Left ventricle myocardium inferior (tissue), 1 donor: ENCODE measurements around the gene PSMB8. TPM values are rescaled to one million over a fixed set of nuclear protein-coding genes. Genes with fewer than 3 reads are reported as not detected.

ENCODE experiments used
- DNase-seq: peaks from one replicate; pipeline ENCODE4 v3.0.0-alpha.2; 2020
- H3K27ac ChIP-seq: fragments of 200-600 bp; replicated peaks from 2 replicates; pipeline ENCODE4 v1.8.0; 2021
- H3K27me3 ChIP-seq: fragments of 200-600 bp; 2 replicates; pipeline ENCODE4 v1.8.0; 2021; ENCODE audit warnings: low read depth
- H3K36me3 ChIP-seq: fragments of 200-600 bp; 2 replicates; pipeline ENCODE4 v1.8.0; 2021
- H3K4me1 ChIP-seq: fragments of 200-600 bp; 2 replicates; pipeline ENCODE4 v1.8.0; 2021
- H3K4me3 ChIP-seq: fragments of 200-600 bp; 2 replicates; pipeline ENCODE4 v1.8.0; 2021; ENCODE audit warnings: mild to moderate bottlenecking, moderate library complexity
- H3K9me3 ChIP-seq: fragments of 200-600 bp; replicated peaks from 2 replicates; pipeline ENCODE4 v1.8.0; 2021
- CTCF ChIP-seq: fragments of 200-600 bp; IDR thresholded peaks from 2 replicates; pipeline ENCODE4 v1.8.0; 2021; ENCODE audit warnings: antibody characterized with exemption, mild to moderate bottlenecking, borderline replicate concordance
- intact Hi-C: fragments of 100-400 bp; cut with micrococcal nuclease; formaldehyde crosslinking; loops from one replicate; pipeline ENCODE4 v1.11.0; 2022
- total RNA-seq: library from RNA; stranded (reverse); fragmentation: NEBNext Ultra II Directional; extraction: Animal tissue kit (Norgen Biotek cat#: 25700); gene quantifications from one replicate; pipeline ENCODE4 v1.2.1, GENCODE V29; 2021
- donor health status: DM: no; HTN: yes; CAD: no; lungs with severe emphysema.

Gene PSMB8
- total RNA-seq, 1 donor from 2014 or later, result 13.2 TPM

GRCh38 chr6:32835167-32835893 lies 8.5 kb downstream of the PSMB8 start:
- H3K27ac ChIP-seq, result no peak overlapping the region
- intact Hi-C loops, result no loop called here
- no peak for DNase-seq
- no peak overlapping the region for H3K4me3 ChIP-seq
- H3K27me3 ChIP-seq, result no peaks in the 10 kb centered on the region
- peaks cover 45% of the 10 kb centered on the region for H3K36me3 ChIP-seq
- no peaks in the 10 kb centered on the region for H3K9me3 ChIP-seq
- no peak for TF ChIP-seq CTCF
- H3K4me1 ChIP-seq, result peaks cover 21% of the 10 kb centered on the region

GRCh38 chr6:32833664-32834063 lies 10.2 kb downstream of the PSMB8 start:
- Histone ChIP-seq H3K4me1 (peaks cover 16% of the 10 kb centered on the region), H3K27me3 (no peaks in the 10 kb centered on the region), H3K36me3 (peaks cover 59% of the 10 kb centered on the region), H3K27ac (no peak overlapping the region), H3K9me3 (no peaks in the 10 kb centered on the region), H3K4me3 (no peak overlapping the region)
- TF ChIP-seq CTCF, result no peak
- no peak for DNase-seq
- intact Hi-C loops, result no loop called here

- no peak for TF ChIP-seq CTCF
- Histone ChIP-seq H3K4me1 (peaks cover 6% of the 10 kb centered on the region), H3K36me3 (peaks cover 60% of the 10 kb centered on the region), H3K9me3 (no peaks in the 10 kb centered on the region), H3K27ac (no peak overlapping the region), H3K27me3 (no peaks in the 10 kb centered on the region), H3K4me3 (no peak overlapping the region)
- intact Hi-C loops, result no loop called here
- DNase-seq, result no peak
Measured at GRCh38 chr6:32832535-32832934, 11.3 kb downstream of the PSMB8 start.

- intact Hi-C loops, result no loop called here
- Histone ChIP-seq H3K27ac (no peak overlapping the region), H3K9me3 (no peaks in the 10 kb centered on the region), H3K4me1 (no peaks in the 10 kb centered on the region), H3K36me3 (peaks cover 60% of the 10 kb centered on the region), H3K4me3 (no peak overlapping the region), H3K27me3 (no peaks in the 10 kb centered on the region)
- no peak for DNase-seq
- no peak for TF ChIP-seq CTCF
Measured at GRCh38 chr6:32830936-32831335, 12.9 kb downstream of the PSMB8 start.

GRCh38 chr6:32830017-32830416 lies 13.8 kb downstream of the PSMB8 start:
- intact Hi-C loops, result no loop called here
- H3K36me3 ChIP-seq, result peaks cover 51% of the 10 kb centered on the region
- TF ChIP-seq CTCF, result no peak

More at GRCh38 chr6:32830017-32830416, 13.8 kb downstream of the PSMB8 start:
- Histone ChIP-seq H3K4me1 (no peaks in the 10 kb centered on the region), H3K27ac (no peak overlapping the region), H3K27me3 (no peaks in the 10 kb centered on the region), H3K4me3 (no peak overlapping the region), H3K9me3 (no peaks in the 10 kb centered on the region)
- DNase-seq, result no peak
